Loucy (cell line): ENCODE results near the gene GTSE1.

Experiments
- H2AFZ ChIP-seq: fragments of 200-600 bp; sonication (generic); 2 replicates; pipeline ENCODE4 v1.6.0; 2016; ENCODE audit warnings: antibody characterized with exemption, mild to moderate bottlenecking, low read length, moderate library complexity
- H3F3A ChIP-seq: fragments of 200-600 bp; 2 replicates; pipeline ENCODE4 v1.6.0; 2016; ENCODE audit warnings: antibody characterized with exemption, low read depth, mild to moderate bottlenecking
- H3K27me3 ChIP-seq: fragments of 200-600 bp; sonication (generic); 2 replicates; pipeline ENCODE4 v1.6.1; 2014; ENCODE audit warnings: low read length, mild to moderate bottlenecking; ENCODE audit not compliant: insufficient read depth, poor library complexity, severe bottlenecking
- H3K36me3 ChIP-seq: fragments of 200-600 bp; sonication (generic); 2 replicates; pipeline ENCODE4 v1.6.1; 2016; ENCODE audit warnings: low read length; ENCODE audit not compliant: insufficient read depth
- H3K4me1 ChIP-seq: fragments of 200-600 bp; sonication (generic); 2 replicates; pipeline ENCODE4 v1.5.1; 2014; ENCODE audit warnings: low read length, mild to moderate bottlenecking; ENCODE audit not compliant: insufficient read depth, poor library complexity, severe bottlenecking
- H3K4me2 ChIP-seq: fragments of 200-600 bp; sonication (generic); 2 replicates; pipeline ENCODE4 v1.6.0; 2014; ENCODE audit warnings: antibody characterized with exemption, low read length, low read depth, mild to moderate bottlenecking; ENCODE audit not compliant: poor library complexity, severe bottlenecking
- H3K4me3 ChIP-seq: fragments of 200-600 bp; sonication (generic); 2 replicates; pipeline ENCODE4 v1.5.1; 2014; ENCODE audit warnings: low read length, mild to moderate bottlenecking, mixed read lengths; ENCODE audit not compliant: poor library complexity, severe bottlenecking
- H3K79me2 ChIP-seq: fragments of 200-600 bp; sonication (generic); 2 replicates; pipeline ENCODE4 v1.6.1; 2014; ENCODE audit warnings: low read length; ENCODE audit not compliant: insufficient read depth
- H3K9ac ChIP-seq: fragments of 200-600 bp; sonication (generic); 2 replicates; pipeline ENCODE4 v1.6.0; 2014; ENCODE audit warnings: mild to moderate bottlenecking, low read depth, low read length, moderate library complexity; ENCODE audit not compliant: poor library complexity, severe bottlenecking
- H3K9me2 ChIP-seq: fragments of 200-600 bp; sonication (generic); replicated peaks from 2 replicates; pipeline ENCODE4 v1.6.1; 2016; ENCODE audit warnings: low read depth, low read length, mixed read lengths
- H3K9me3 ChIP-seq: fragments of 200-600 bp; sonication (generic); 2 replicates; pipeline ENCODE4 v1.6.1; 2014; ENCODE audit warnings: mild to moderate bottlenecking, antibody characterized with exemption, low read length, low read depth; ENCODE audit not compliant: insufficient read depth
- H4K20me1 ChIP-seq: fragments of 200-600 bp; sonication (generic); 2 replicates; pipeline ENCODE4 v1.6.0; 2014; ENCODE audit warnings: antibody characterized with exemption, low read length, mild to moderate bottlenecking; ENCODE audit not compliant: insufficient read depth, poor library complexity, severe bottlenecking
- EZH2phosphoT487 ChIP-seq: fragments of 200-600 bp; IDR thresholded peaks from 2 replicates; pipeline ENCODE4 v1.6.1; 2018; ENCODE audit warnings: antibody characterized with exemption, mild to moderate bottlenecking, moderate library complexity, borderline replicate concordance
- TF ChIP-seq, protein P1 (sequence below): fragments of 200-600 bp; sonication (generic); conservative IDR thresholded peaks from 2 replicates; pipeline ENCODE4 v1.5.1; 2014; ENCODE audit warnings: mild to moderate bottlenecking, antibody characterized with exemption, low read length

Gene GTSE1

GRCh38 chr22:46362934-46363515 lies 66.4 kb downstream of the GTSE1 start:
- H3K4me2 ChIP-seq = no peak overlapping the region

GRCh38 chr22:46363611-46364321 lies 67.1 kb downstream of the GTSE1 start:
- H3K79me2 ChIP-seq = no peaks in the 10 kb centered on the region
- no peak overlapping the region for H3K4me3 ChIP-seq
- no peaks in the 10 kb centered on the region for H3K36me3 ChIP-seq
- no peaks in the 10 kb centered on the region for H3K9me3 ChIP-seq
- H2AFZ ChIP-seq = no peak overlapping the region
- TF ChIP-seq EZH2phosphoT487 = no peak
- TF ChIP-seq, protein P1, sequence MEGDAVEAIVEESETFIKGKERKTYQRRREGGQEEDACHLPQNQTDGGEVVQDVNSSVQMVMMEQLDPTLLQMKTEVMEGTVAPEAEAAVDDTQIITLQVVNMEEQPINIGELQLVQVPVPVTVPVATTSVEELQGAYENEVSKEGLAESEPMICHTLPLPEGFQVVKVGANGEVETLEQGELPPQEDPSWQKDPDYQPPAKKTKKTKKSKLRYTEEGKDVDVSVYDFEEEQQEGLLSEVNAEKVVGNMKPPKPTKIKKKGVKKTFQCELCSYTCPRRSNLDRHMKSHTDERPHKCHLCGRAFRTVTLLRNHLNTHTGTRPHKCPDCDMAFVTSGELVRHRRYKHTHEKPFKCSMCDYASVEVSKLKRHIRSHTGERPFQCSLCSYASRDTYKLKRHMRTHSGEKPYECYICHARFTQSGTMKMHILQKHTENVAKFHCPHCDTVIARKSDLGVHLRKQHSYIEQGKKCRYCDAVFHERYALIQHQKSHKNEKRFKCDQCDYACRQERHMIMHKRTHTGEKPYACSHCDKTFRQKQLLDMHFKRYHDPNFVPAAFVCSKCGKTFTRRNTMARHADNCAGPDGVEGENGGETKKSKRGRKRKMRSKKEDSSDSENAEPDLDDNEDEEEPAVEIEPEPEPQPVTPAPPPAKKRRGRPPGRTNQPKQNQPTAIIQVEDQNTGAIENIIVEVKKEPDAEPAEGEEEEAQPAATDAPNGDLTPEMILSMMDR = no peak
- no peak overlapping the region for H3K4me2 ChIP-seq
- H3K27me3 ChIP-seq = no peaks in the 10 kb centered on the region
- H3K4me1 ChIP-seq = no peaks in the 10 kb centered on the region
- H3K9me2 ChIP-seq = no peaks in the 10 kb centered on the region
- H3F3A ChIP-seq = no peaks in the 10 kb centered on the region
- no peak overlapping the region for H3K9ac ChIP-seq
- H4K20me1 ChIP-seq = no peaks in the 10 kb centered on the region

More at GRCh38 chr22:46362934-46363515, 66.4 kb downstream of the GTSE1 start:
- no peaks in the 10 kb centered on the region for H3K4me1 ChIP-seq
- H3K9ac ChIP-seq = no peak overlapping the region
- no peaks in the 10 kb centered on the region for H3K9me2 ChIP-seq
- H3F3A ChIP-seq = no peaks in the 10 kb centered on the region
- no peaks in the 10 kb centered on the region for H3K9me3 ChIP-seq
- no peaks in the 10 kb centered on the region for H3K27me3 ChIP-seq
- H3K36me3 ChIP-seq = no peaks in the 10 kb centered on the region
- H4K20me1 ChIP-seq = no peaks in the 10 kb centered on the region
- H2AFZ ChIP-seq = no peak overlapping the region
- H3K4me3 ChIP-seq = no peak overlapping the region
- TF ChIP-seq, protein P1 = no peak
- TF ChIP-seq EZH2phosphoT487 = no peak
- no peaks in the 10 kb centered on the region for H3K79me2 ChIP-seq

- H3K79me2 ChIP-seq = no peaks in the 10 kb centered on the region
- no peak overlapping the region for H3K4me2 ChIP-seq
- H3K36me3 ChIP-seq = no peaks in the 10 kb centered on the region
- H3K4me3 ChIP-seq = no peak overlapping the region
- H3K9me2 ChIP-seq = no peaks in the 10 kb centered on the region
- no peaks in the 10 kb centered on the region for H4K20me1 ChIP-seq
- H2AFZ ChIP-seq = no peak overlapping the region
- H3K27me3 ChIP-seq = no peaks in the 10 kb centered on the region
- TF ChIP-seq EZH2phosphoT487 = no peak
- TF ChIP-seq, protein P1 = no peak
- no peaks in the 10 kb centered on the region for H3K9me3 ChIP-seq
- no peaks in the 10 kb centered on the region for H3F3A ChIP-seq
- H3K9ac ChIP-seq = no peak overlapping the region
- H3K4me1 ChIP-seq = no peaks in the 10 kb centered on the region
Observed at GRCh38 chr22:46364341-46365165, 67.9 kb downstream of the GTSE1 start.
